OCI-M1 (cell line): ENCODE measurements around the gene CEP170.
"Not testable (repeated sequence)": the region's sequence is repeated elsewhere in the genome, so short reads cannot be mapped to it uniquely, and the experiment has no call there.

Experiments
- DNase-seq: peaks from one replicate; lab custom pipeline; 2025; lab: John Stamatoyannopoulos, UW

The CEP170 gene

DNA sequence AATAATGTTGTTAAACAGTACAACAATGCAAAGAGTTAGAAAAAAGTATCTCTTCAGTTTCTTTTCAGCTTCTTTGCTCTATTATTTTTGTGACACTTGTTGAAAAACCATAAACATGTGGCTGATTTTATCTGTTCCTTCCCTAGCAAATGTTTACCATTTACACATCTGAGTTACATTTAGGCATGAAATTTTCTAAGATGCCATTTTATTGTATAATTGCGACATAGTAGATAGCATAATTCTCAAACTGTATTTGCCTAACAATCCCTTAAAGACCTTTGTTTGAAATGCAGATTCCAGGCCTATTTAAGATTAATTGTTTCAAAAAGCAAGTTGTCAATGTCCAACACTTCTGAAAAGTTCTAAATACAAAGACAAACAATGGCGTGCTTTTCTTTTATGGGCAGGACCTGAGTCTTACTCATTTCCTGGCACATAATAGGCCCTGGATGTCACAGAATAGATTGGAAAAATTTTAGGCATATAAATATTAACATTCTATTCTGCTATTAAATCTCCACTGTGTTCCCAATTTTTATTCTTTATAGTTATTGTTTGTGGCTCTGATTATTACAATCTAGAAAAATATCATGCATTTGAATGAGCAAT lies 81.2 kb downstream of the CEP170 start:
- DNase-seq = not testable (repeated sequence)

DNA sequence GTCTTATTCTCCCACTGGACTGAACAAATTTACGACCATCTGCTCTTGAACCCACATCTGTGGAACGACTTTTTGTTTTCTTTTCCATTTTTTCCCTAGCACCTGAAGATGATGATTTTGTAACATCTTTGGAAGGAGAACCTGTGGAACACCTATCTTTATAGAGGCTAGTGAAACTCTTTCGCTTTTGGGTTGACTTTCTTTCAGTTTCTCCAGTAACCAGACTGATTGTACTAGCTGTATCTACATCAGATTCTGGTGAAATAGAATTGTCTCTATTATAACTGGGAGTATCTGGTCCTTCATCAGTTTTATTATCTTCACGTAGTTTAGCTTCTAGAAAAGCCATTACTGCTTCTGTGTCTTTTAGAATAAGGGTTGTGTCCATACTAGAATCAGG lies 90.2 kb downstream of the CEP170 start:
- DNase-seq = not testable (repeated sequence)

DNA sequence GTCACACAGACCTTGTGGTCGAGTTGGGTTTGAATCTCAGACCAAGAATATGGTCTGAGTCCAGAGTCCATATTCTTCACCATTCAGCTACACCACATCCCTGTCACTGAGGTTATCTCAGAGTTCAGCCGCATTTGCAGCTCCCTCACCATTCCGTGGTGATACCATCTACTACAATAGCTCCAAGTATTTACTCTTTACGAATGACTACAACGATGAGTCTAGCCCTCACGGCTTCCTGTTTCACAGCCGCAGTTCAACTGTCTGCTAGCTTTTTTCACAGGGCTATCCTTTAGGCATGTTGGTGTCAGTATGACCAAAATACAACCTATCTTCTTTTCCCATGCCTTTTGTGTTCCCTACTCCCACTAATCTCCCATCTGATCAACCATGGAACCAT lies 104.2 kb downstream of the CEP170 start:
- DNase-seq = not testable (repeated sequence)

DNA sequence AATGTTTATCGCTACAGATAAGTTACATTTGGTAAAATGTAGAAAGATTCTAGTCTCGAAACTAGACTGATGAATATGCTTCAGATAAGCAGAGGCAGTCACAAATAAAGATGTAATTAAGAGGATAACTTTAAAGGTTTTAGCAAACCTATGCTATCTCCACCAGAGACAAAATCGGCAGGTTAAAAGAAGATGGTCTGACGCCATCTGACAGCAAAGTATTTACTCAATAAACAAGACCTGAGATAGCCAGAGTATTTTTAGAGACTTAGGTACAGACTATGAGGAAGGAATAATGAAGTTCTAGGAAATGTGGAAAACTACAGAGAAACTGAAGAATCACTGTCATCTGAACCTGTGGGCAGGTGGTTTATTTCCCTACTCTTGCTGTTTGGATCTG lies 106.0 kb downstream of the CEP170 start:
- DNase-seq = not testable (repeated sequence)

DNA sequence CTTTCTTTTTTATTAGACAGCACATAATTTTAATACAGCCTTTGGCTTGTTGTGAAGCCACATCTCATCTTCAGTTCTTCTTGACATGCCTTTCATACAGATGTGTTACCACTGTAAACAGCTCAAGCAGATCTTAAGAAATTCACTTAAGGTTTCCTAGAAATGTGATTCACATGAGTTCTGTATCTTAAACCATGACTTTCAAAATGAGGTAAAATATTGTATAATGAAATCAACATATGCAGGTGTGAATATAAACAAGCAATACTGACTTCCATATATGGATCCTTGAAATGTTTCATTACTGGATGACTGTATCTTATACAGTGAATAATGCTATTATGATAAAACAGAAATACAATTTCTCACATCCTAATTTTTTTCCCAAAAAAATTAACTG lies 107.7 kb downstream of the CEP170 start:
- DNase-seq = not testable (repeated sequence)

DNA sequence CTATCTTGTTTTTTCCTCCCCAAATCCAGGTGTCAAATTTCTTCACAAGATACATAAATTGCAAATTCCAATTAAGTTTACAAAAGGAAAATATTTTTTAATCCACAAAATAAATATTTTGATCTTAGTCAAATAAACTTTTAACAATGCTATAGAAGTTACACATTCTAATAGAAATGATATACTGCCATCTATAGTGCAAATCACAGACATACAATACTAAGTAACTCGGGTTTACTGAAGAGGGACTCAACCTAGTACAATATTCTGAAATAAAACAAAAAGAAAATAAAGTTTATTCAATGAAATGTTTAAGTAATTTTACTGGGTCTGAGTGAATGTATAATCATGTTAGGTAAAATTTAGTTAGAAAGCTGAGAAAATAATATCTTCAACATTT lies 114.6 kb downstream of the CEP170 start:
- DNase-seq = peak; percentile 26

DNA sequence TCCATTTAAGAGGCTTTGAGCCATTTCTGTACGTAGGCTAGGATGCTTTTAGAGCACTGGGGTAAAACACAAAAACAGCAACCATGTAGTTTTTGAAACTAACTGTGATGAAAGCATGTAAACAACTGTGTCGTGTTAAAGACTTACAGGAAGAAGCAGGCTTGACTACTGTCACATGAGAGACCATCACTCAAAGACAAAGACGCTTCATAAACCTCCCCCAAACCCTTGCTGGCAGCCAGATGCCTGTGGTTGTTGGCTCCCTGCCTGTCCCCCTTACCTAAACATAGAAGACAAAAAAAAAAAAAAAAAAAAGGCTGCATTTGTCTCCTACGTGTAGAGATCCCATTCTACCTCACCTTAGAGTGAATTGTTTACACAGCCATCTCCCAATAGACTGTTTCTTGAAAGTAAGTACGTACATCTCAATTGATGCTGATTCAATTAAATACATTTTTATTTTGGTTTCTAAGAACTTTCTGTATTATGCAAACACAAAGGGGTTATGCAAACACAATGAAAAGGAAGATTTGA lies 132.1 kb downstream of the CEP170 start:
- DNase-seq = not testable (repeated sequence)

DNA sequence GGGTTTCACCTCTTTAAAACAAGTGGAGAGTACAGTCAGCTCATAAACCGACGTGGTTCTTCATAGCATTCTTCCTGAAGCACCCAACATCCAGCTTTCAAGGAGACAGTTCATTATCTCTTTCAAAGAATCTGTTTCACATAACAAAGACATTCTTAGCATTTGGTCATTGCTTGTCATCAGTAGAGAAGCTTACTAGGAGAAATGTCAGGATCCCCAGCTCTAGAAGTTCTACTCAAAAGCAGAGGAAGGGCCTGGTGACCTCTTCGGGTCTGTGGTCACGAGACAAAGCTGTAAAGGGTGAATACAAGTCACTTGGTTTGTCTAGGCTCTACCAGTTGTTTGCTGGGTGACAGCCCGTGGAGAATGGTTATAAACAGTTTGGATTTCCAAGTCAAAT lies 133.1 kb downstream of the CEP170 start:
- DNase-seq = not testable (repeated sequence)

DNA sequence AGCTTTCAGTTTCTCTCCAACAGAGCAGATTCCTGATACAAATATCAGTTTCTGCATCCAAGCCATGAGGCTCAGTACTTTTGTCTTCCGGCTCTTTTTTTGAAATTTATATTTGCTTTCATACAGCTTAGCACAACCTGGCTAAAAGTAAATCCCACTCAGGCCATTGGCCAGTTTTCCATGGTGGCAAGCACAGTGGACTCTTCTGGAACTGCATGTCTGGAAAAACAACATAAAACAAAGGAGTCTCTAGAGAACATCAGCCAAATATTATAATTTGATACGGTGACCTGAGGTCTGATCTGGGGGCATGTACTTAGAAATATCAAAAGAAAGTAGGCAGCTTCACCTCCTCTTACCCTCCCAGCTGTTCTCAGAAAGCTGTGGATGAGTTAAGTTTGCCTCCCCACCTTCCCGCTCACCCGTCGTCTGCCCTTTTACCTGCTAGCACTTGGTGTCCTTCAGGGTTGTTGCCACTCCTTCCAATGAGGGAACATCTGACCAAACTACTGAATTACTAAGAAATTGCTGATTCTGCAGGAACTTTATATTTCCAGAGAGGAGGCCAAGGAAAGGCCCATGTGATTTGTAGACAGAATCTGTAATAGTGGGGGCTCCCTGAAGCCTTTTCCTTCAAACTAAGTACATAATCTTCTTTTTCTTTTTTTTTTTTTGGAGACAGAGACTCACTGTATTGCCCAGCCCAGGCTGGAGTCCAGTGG lies 136.3 kb downstream of the CEP170 start:
- not testable (repeated sequence) for DNase-seq

DNA sequence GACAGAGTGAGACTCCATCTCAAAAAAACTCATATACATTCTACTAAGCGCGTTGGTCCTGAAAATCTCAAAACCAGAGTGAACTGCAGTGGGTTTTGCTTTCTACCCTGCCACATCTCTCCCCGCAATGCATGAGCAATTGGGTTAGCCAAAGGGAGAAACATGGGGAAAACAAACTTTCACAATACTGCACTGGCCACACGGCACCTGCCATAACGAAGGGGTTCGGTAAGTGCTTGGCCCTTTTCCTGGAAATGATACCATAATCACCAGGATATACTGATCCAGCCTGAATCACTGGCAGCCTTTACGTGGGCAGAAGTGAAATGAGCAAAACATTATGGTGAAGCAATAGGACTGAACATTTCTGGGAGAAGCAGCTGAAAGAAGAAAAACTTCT lies 138.9 kb downstream of the CEP170 start:
- DNase-seq = not testable (repeated sequence)

DNA sequence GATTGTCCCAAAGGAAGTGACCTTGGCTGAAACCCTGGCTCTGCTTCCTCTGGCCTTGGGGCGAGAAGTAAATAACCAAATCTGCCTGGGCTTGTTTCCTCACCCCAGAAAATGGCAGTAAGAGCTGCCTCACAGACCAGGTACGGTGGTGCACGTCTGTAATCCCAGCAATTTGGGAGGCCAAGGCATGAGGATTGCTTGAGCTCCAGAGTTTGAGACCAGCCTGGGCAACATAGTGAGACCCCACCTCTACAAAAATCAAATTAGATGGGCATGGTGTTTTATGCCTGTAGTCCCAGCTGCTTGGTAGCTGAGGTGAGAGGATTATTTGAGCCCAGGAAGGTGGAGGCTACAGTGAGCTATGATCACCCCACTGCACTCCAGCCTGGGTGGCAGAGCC lies 140.3 kb downstream of the CEP170 start:
- DNase-seq = not testable (repeated sequence)

DNA sequence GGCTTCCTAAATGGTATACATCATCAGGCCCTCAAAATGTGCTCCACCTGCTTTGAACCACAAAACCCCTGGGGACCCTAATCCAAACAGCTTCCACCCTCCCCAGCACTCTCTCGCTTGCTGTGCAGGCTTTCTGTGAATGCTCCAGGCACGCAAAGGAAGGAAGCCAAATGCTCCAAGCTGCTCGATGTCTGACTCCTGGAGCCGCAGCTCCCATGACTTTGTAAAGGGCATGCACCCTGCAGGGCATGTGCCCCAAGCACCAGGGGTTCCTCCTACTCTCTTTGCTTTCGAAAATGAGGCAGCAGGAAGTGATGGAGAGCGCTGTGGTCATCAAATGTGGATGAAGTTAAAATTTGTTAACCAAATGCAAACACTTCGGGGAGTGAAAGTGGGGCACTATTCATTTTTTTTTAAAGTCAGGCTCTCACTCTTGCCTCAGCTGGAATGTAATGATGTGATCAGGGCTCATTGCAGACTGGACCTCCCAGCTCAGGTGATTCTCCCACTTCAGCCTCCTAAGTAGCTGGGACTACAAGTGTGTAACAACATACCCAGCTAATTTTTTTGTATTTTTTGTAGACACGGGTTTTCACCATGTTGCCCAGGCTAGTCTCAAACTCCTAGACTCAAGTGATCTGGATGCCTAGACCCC lies 140.9 kb downstream of the CEP170 start:
- DNase-seq = not testable (repeated sequence)

DNA sequence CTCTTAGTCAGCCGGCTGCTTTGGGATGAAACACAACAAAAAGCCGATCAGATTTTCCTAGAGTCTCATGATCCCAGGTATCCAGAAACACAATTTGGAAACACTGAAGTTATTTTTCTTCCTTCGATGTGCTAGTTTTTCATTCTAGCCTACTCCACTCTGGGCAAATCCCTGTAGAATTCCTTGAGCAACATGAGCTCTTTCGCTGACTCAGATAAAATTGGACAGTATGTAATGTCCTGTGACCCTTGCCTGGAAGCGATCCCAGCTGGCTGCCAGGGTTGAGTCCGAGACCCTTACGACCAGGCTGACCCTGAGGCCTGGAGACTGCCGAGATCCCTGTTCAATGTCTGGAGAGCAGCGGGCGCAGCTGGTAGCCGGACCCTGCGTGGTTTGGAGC lies 147.9 kb downstream of the CEP170 start:
- not testable (repeated sequence) for DNase-seq

DNA sequence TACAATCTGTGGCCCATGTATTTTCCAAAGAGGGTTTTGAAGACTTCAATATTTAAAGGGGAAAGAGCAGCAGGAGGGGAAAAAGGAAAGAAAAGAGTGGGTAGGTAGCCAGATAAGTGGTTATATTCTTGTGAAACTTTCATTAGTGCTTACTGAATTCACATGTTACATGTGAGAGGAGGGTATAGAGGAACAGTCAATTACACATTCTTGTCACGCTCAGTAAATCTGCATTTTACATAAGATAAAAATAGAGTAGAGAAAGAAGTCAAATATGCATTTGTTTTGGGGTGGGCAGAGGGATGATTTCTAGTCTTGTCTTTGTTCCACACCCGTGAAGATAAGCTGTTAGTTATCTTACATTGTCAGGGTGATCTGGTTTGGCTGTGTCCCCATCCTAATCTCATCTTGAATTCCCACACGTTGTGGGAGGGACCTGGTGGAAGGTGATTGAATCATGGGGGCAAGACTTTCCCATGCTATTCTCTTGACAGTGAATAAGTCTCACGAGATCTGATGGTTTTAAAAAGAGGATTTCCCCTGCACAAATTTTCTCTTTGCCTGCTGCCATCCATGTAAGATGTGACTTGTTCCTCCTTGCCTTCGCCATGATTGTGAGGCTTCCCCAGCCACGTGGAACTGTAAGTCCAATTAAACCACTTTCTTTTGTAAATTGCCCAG lies 149.3 kb downstream of the CEP170 start:
- DNase-seq = peak; percentile 79

DNA sequence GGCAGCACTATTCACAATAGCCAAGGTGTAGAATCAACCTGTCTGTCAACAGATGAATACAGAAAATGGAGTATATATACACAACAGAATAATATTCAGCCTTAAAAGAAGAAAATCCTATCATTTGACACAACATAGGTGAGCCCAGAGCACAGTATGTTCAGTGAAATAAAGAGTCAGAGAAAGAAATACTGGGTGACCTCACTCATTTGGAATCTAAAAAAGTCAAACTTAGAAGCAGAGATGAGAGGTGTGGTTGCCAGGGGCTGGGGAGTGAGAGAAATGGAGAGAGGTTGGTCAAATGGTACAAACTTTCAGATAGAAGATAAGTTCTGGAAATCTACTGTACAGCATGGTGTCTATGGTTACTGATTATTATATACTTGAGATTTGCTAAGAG lies 150.0 kb downstream of the CEP170 start:
- not testable (repeated sequence) for DNase-seq

DNA sequence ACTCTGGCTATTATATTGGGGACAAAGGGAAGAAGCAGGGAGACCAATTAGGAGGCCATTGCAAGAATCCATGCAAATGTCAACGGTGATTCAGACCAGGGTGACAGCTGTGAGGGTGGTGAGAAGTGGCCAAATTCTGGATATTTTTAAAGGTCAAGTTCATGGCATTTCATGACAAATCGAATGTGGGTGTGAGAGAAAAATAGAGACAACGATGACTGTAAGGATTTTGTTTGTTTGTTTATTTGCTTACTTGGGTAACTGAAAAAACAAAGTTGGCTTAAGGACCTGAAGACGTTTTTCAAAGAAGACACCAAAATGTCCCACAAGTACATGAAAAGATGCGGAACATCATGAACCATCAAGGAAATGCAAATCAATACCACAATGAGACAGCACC lies 150.6 kb downstream of the CEP170 start:
- not testable (repeated sequence) for DNase-seq

DNA sequence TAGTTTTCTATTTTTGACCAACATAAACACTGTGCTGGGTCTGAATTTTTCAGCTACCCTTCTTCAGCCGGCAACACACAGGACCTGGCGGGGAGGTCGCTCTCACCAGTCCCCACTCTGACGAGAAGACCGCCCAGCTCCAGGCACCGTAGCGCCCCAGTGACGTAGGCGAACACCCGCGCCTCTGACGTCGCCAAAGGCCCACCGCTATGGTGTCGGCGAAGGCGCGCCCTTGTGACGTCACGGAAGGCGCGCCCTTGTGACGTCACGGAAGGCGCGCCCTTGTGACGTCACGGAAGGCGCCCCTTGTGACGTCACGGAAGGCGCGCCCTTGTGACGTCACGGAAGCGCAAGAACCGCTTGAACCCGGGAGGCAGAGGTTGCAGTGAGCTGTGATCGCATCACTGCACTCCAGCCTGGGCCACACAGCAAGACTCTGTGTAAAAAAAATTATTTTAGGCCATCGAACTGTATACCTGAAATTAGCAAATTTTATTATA lies 153.5 kb downstream of the CEP170 start:
- DNase-seq = not testable (repeated sequence)

DNA sequence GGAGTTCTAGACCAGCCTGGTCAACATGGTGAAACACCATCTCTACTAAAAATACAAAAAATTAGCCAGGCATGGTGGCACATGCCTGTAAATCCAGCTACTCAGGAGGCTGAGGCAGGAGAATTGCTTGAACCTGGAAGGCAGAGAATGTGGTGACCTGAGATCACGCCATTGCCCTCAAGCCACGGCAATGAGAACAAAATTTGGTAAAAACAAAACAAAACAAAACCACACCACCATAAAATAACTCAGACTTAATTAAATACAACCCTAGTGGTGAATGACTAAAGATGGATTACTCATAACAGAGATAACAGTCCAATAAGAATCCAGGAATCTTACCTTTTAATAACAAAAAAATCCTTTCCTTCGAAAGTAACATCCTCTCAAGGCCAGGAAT lies 167.7 kb downstream of the CEP170 start:
- not testable (repeated sequence) for DNase-seq
